HG02981 (cell line): ENCODE data around the gene ATE1.
"Not testable (repeated sequence)": the region's sequence is repeated elsewhere in the genome, so short reads cannot be mapped to it uniquely, and the experiment has no call there.

Experiments used
- ATAC-seq: cut with Tn5 transposase; IDR thresholded peaks from one replicate; pipeline ENCODE4 v1.9.1; 2021; ENCODE audit warnings: mild to moderate bottlenecking, moderate library complexity; ENCODE audit not compliant: unreplicated experiment

Gene ATE1

GRCh38 chr10:121930268-121931085 lies 2.6 kb upstream of the ATE1 start:
- ATAC-seq, result not testable (repeated sequence)

GRCh38 chr10:121929585-121930267 lies 1.9 kb upstream of the ATE1 start:
- ATAC-seq, result not testable (repeated sequence)

- ATAC-seq, result peak; percentile 3
These were observed 675 bp upstream of the ATE1 start for GRCh38 chr10:121928528-121928884.

- ATAC-seq, result peak; percentile 40
These were observed 452 bp downstream of the ATE1 start for GRCh38 chr10:121927318-121927840.

- peak; percentile 20 for ATAC-seq
These were observed 1.0 kb downstream of the ATE1 start for GRCh38 chr10:121926671-121927317.

GRCh38 chr10:121926157-121926556 lies 1.7 kb downstream of the ATE1 start:
- no peak for ATAC-seq

GRCh38 chr10:121921238-121921931 lies 6.4 kb downstream of the ATE1 start:
- no peak for ATAC-seq

GRCh38 chr10:121919666-121920065 lies 8.2 kb downstream of the ATE1 start:
- ATAC-seq, result no peak

- not testable (repeated sequence) for ATAC-seq
These were observed 9.0 kb downstream of the ATE1 start for GRCh38 chr10:121918800-121919199.

GRCh38 chr10:121914661-121915060 lies 13.2 kb downstream of the ATE1 start:
- no peak for ATAC-seq

GRCh38 chr10:121911421-121911697 lies 16.5 kb downstream of the ATE1 start:
- ATAC-seq, result no peak

- ATAC-seq, result peak; percentile 61
These were observed 17.0 kb downstream of the ATE1 start for GRCh38 chr10:121910673-121911420.

- ATAC-seq, result no peak
These were observed 22.9 kb downstream of the ATE1 start for GRCh38 chr10:121904888-121905287.

- ATAC-seq, result peak; percentile 93
These were observed 27.2 kb downstream of the ATE1 start for GRCh38 chr10:121900443-121901174.

GRCh38 chr10:121899727-121900126 lies 28.1 kb downstream of the ATE1 start:
- no peak for ATAC-seq

GRCh38 chr10:121891103-121891502 lies 36.7 kb downstream of the ATE1 start:
- no peak for ATAC-seq

- ATAC-seq, result no peak
These were observed 38.6 kb downstream of the ATE1 start for GRCh38 chr10:121889212-121889611.

- ATAC-seq, result peak; percentile 80
These were observed 40.7 kb downstream of the ATE1 start for GRCh38 chr10:121886997-121887622.

- no peak for ATAC-seq
These were observed 41.6 kb downstream of the ATE1 start for GRCh38 chr10:121886181-121886580.
